Heart right ventricle (tissue), 16 donors: ENCODE results near the gene CEP20. TPM values are rescaled to one million over a fixed set of nuclear protein-coding genes. Genes with fewer than 3 reads are reported as not detected.

ENCODE experiments used
- ATAC-seq, 8 donors: fragments of 200-7000 bp; cut with Tn5 transposase; one replicate each; pipeline ENCODE4 v1.9.1; 2020; ENCODE audit warnings: mild to moderate bottlenecking in 8 of 8, moderate library complexity in 8 of 8, moderate number of reproducible peaks in 1 of 8
- DNase-seq, 2 donors: peaks; one replicate each; pipeline ENCODE4 v3.0.0-alpha.2; 2020
- H3K27ac ChIP-seq, 10 donors: fragments of 200-600 bp; sonication (generic) in 2 of 10; one replicate each; pipeline versions ENCODE4 v1.5.0 to v1.8.0; 2020 to 2022; ENCODE audit warnings: mild to moderate bottlenecking in 3 of 10
- H3K27me3 ChIP-seq, 7 donors: fragments of 200-600 bp; one replicate each; pipeline ENCODE4 v1.8.0; 2021 to 2022; ENCODE audit warnings: mild to moderate bottlenecking in 2 of 7
- H3K36me3 ChIP-seq, 9 donors: fragments of 200-600 bp; sonication (generic) in 1 of 9; one replicate each; pipeline versions ENCODE4 v1.5.0 to v1.8.0; 2020 to 2022; ENCODE audit warnings: mild to moderate bottlenecking in 2 of 9
- H3K4me1 ChIP-seq, 9 donors: fragments of 200-600 bp; sonication (generic) in 1 of 9; one replicate each; pipeline versions ENCODE4 v1.5.0 to v1.8.0; 2020 to 2022; ENCODE audit warnings: mild to moderate bottlenecking in 4 of 9
- H3K4me3 ChIP-seq, 10 donors: fragments of 200-600 bp; sonication (generic) in 2 of 10; one replicate each; pipeline versions ENCODE4 v1.5.0 to v1.8.0; 2020 to 2022; ENCODE audit warnings: mild to moderate bottlenecking in 7 of 10, moderate library complexity in 2 of 10
- H3K9me3 ChIP-seq, 11 donors: fragments of 200-600 bp in 10 of 11; sonication (generic) in 2 of 11; one replicate each; pipeline versions ENCODE4 v1.5.0 to v1.8.0; 2013 to 2022; ENCODE audit warnings: mild to moderate bottlenecking in 2 of 11, control low read depth in 1 of 11, moderate library complexity in 1 of 11
- WGBS, 2 donors: extraction: QIAGEN DNeasy Blood & Tissue Kit; methylation state at CpG; one replicate each; pipeline ENCODE4 v1.1.7; 2013; ENCODE audit warnings: inconsistent platforms in 1 of 2; 5-methylcytosine and 5-hydroxymethylcytosine counted together
- intact Hi-C, 10 donors: fragments of 100-400 bp; cut with DNase I; formaldehyde crosslinking; loops; one replicate each; pipeline versions ENCODE4 v1.11.1 to v1.14.2; 2022
- polyA plus RNA-seq, 2 donors: library from polyadenylated mRNA; stranded (reverse); fragments of 200-250 nt; gene quantifications; one replicate each; pipeline ENCODE4 v1.2.3, GENCODE V29; 2013
- total RNA-seq, 10 donors: library from RNA; stranded (reverse); fragmentation: NEBNext Ultra II Directional in 3 of 10; extraction: Animal tissue kit (Norgen Biotek cat#: 25700) in 3 of 10; gene quantifications; one replicate each; pipeline versions ENCODE4 v1.2.1 to v1.2.4, GENCODE V29; 2021 to 2023
- TF ChIP-seq, protein P1 (sequence below), 9 donors: fragments of 200-600 bp; sonication (generic) in 2 of 9; IDR thresholded peaks; one replicate each; pipeline versions ENCODE4 v1.5.0 to v1.8.0; 2021 to 2022; ENCODE audit warnings: antibody characterized with exemption in 9 of 9, mild to moderate bottlenecking in 5 of 9, moderate library complexity in 1 of 9
- donor health status: Arrhythmogenic right ventricular cardiomyopathy.
- donor health status: ischemic (EF 13 %, LVEDD 7.1; RV severe dilation, severe dysfunction).
- donor health status: healthy with polysubstance abuse.
- donor health status: DM: no; HTN: yes; CAD: no.
- donor health status: DM: no; HTN: no; CAD: no.
- donor health status: ischemic (EF 25% LVEDD 6.9; RV normal size, moderate dysfunction).
- donor health status: ischemic (EF 25% LVEDD 5.7; RV mildly dilated, moderate dysfunction).
- donor health status: healthy.
- donor health status: DM: yes; HTN: yes; CAD: no.
- donor health status: Ischemic cardiomyopathy.
- donor health status: ischemic (EF 35%, LVEDD 5.7; RV mildly dilated, moderate dysfunction).
- donor health status: nonischemic (EF 11% LVEDD 7.7; RV severe dilation, severe dysfunction).
- donor health status: DM: yes; HTN: yes; CAD: no.
- donor health status: PGD.
- donor health status: ischemic (EF 29% LVEDD 5.4; RV normal size, mild dysfunction).
- donor health status: nonischemic (EF 23%, LVEDD 6.1; RV moderate dilation, normal function).

The CEP20 gene
- total and polyA plus RNA-seq, 12 donors: 14.8 to 42.6 (median 32.1) TPM

- TF ChIP-seq, protein P1, sequence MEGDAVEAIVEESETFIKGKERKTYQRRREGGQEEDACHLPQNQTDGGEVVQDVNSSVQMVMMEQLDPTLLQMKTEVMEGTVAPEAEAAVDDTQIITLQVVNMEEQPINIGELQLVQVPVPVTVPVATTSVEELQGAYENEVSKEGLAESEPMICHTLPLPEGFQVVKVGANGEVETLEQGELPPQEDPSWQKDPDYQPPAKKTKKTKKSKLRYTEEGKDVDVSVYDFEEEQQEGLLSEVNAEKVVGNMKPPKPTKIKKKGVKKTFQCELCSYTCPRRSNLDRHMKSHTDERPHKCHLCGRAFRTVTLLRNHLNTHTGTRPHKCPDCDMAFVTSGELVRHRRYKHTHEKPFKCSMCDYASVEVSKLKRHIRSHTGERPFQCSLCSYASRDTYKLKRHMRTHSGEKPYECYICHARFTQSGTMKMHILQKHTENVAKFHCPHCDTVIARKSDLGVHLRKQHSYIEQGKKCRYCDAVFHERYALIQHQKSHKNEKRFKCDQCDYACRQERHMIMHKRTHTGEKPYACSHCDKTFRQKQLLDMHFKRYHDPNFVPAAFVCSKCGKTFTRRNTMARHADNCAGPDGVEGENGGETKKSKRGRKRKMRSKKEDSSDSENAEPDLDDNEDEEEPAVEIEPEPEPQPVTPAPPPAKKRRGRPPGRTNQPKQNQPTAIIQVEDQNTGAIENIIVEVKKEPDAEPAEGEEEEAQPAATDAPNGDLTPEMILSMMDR (IDR thresholded peaks at IDR 0.05): no peak
- H3K4me1 ChIP-seq: peaks cover 0 to 25% (median 12%) of the 10 kb centered on the region in 9 donors
- H3K36me3 ChIP-seq: peaks cover 0 to 67% (median 25%) of the 10 kb centered on the region in 9 donors
- no peak overlapping the region for H3K27ac ChIP-seq
- H3K9me3 ChIP-seq: no peaks in the 10 kb centered on the region
- 95 to 96% methylated on average over 13 of the region's 13 CpGs for WGBS, 2 donors
- H3K27me3 ChIP-seq: no peaks in the 10 kb centered on the region
- DNase-seq (no peak), ATAC-seq (peak in 1 of 8 donors; percentile 26)
- H3K4me3 ChIP-seq: no peak overlapping the region
- intact Hi-C loops: loop anchor here in 2 of 10 donors (10.0 kb wide), 2 partner anchors 113 to 143 kb away; no protein-coding TSS in a partner anchor
Measured at GRCh38 chr16:15881794-15882379, 6.5 kb downstream of the CEP20 start.

GRCh38 chr16:15880434-15881308, 7.7 kb downstream of the CEP20 start:
- no peak overlapping the region for H3K4me3 ChIP-seq
- peaks cover 0 to 13% (median 1%) of the 10 kb centered on the region in 9 donors for H3K4me1 ChIP-seq
- WGBS, 2 donors: 88 to 90% methylated on average over 5 of the region's 5 CpGs
- H3K27ac ChIP-seq: no peak overlapping the region
- intact Hi-C loops: loop anchor here in 2 of 10 donors (10.0 kb wide), 2 partner anchors 114 to 144 kb away; no protein-coding TSS in a partner anchor
- H3K9me3 ChIP-seq: no peaks in the 10 kb centered on the region
- peaks cover 0 to 79% (median 25%) of the 10 kb centered on the region in 9 donors for H3K36me3 ChIP-seq
- no peak for ATAC-seq
- no peaks in the 10 kb centered on the region for H3K27me3 ChIP-seq
- DNase-seq: no peak
- TF ChIP-seq, protein P1 (IDR thresholded peaks at IDR 0.05): no peak

GRCh38 chr16:15879255-15879811, 9.1 kb downstream of the CEP20 start:
- 86 to 98% methylated on average over 2 of the region's 2 CpGs for WGBS, 2 donors
- peaks cover 0 to 84% (median 25%) of the 10 kb centered on the region in 9 donors for H3K36me3 ChIP-seq
- ATAC-seq (no peak), DNase-seq (no peak)
- H3K4me1 ChIP-seq: peaks cover 0 to 18% (median 7%) of the 10 kb centered on the region in 9 donors
- no peaks in the 10 kb centered on the region for H3K9me3 ChIP-seq
- intact Hi-C loops: loop anchor here in 3 of 10 donors (5.0 to 10.0 kb wide), 3 partner anchors 248 to 255 kb away; no protein-coding TSS in a partner anchor
- peak overlapping the region in 1 of 10 donors; percentile 19 for H3K27ac ChIP-seq
- H3K27me3 ChIP-seq: no peaks in the 10 kb centered on the region
- TF ChIP-seq, protein P1 (IDR thresholded peaks at IDR 0.05): no peak
- no peak overlapping the region for H3K4me3 ChIP-seq

- H3K27ac ChIP-seq: no peak overlapping the region
- H3K36me3 ChIP-seq: peaks cover 0 to 89% (median 12%) of the 10 kb centered on the region in 9 donors
- H3K4me1 ChIP-seq: peaks cover 0 to 18% (median 7%) of the 10 kb centered on the region in 9 donors
- TF ChIP-seq, protein P1 (IDR thresholded peaks at IDR 0.05): no peak
- ATAC-seq (no peak), DNase-seq (no peak)
- WGBS, 2 donors: 95% methylated on average over 5 of the region's 5 CpGs
- H3K9me3 ChIP-seq: no peaks in the 10 kb centered on the region
- intact Hi-C loops: loop anchor here in 4 of 10 donors (2.0 to 10.0 kb wide), 4 partner anchors 250 to 258 kb away; no protein-coding TSS in a partner anchor
- H3K27me3 ChIP-seq: no peaks in the 10 kb centered on the region
- no peak overlapping the region for H3K4me3 ChIP-seq
Measured at GRCh38 chr16:15876503-15876902, 11.9 kb downstream of the CEP20 start.
